Immature natural killer cell (primary cell): ENCODE results near the gene STEAP1B. TPM values are rescaled to one million over a fixed set of nuclear protein-coding genes. Genes with fewer than 3 reads are reported as not detected.
"Not testable (repeated sequence)": the region's sequence is repeated elsewhere in the genome, so short reads cannot be mapped to it uniquely, and the experiment has no call there.

ENCODE experiments used
- DNase-seq, 3 donors: peaks; one replicate each; pipeline ENCODE4 v3.0.0; 2022; ENCODE audit warnings: mixed read lengths in 1 of 3
- H3K27ac Mint-ChIP-seq, 6 donors: one replicate each; pipeline ENCODE4 v1.8.0; 2020; ENCODE audit warnings: mixed read lengths in 6 of 6, mild to moderate bottlenecking in 5 of 6, inconsistent platforms in 4 of 6, moderate library complexity in 3 of 6
- H3K27me3 Mint-ChIP-seq, 3 donors: one replicate each; pipeline ENCODE4 v1.8.0; 2020 to 2021; ENCODE audit warnings: low read depth in 3 of 3, mild to moderate bottlenecking in 3 of 3, mixed read lengths in 3 of 3, moderate library complexity in 3 of 3, inconsistent platforms in 1 of 3
- H3K36me3 Mint-ChIP-seq, 3 donors: one replicate each; pipeline ENCODE4 v1.8.0; 2020; ENCODE audit warnings: mixed read lengths in 3 of 3, inconsistent platforms in 2 of 3, mild to moderate bottlenecking in 2 of 3
- H3K4me1 Mint-ChIP-seq, 2 donors: one replicate each; pipeline ENCODE4 v1.8.0; 2020; ENCODE audit warnings: inconsistent platforms in 2 of 2, mild to moderate bottlenecking in 2 of 2, mixed read lengths in 2 of 2, moderate library complexity in 1 of 2
- H3K4me3 Mint-ChIP-seq, 5 donors: one replicate each; pipeline ENCODE4 v1.8.0; 2020; ENCODE audit warnings: mild to moderate bottlenecking in 5 of 5, mixed read lengths in 5 of 5, inconsistent platforms in 3 of 5, moderate library complexity in 3 of 5
- H3K9me3 Mint-ChIP-seq, 6 donors: one replicate each; pipeline ENCODE4 v1.8.0; 2020; ENCODE audit warnings: mild to moderate bottlenecking in 6 of 6, mixed read lengths in 6 of 6, inconsistent platforms in 4 of 6, moderate library complexity in 3 of 6
- polyA plus RNA-seq, 3 donors: library from polyadenylated mRNA; unstranded; fragments of 300-500 nt; fragmentation: Illumina TruSeq; gene quantifications; one replicate each; pipeline ENCODE4 v1.2.3, GENCODE V29; 2021

Gene STEAP1B
- polyA plus RNA-seq, 3 donors from 2014 or later, result not detected

DNA sequence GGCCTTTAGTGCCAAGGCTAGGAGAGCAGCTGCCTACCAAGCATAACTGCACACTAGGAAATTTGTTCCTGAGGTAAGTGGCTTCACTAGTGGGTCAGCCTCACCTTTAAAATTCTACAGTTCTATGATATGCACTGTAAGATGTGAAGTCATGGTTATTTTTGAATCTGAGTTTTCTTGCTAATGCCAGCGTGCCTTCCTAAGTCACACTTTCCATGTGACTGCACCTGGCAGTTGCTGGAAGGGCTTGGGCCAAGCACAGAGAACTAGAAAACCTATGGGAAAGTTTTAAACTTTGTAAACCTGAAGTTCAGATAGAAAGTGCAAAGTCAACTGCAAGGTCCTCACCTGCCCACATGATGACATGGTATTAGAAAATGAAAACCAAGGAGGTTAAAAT is 42.5 kb downstream of the STEAP1B start:
- Mint-ChIP-seq H3K4me3 (no peak overlapping the region), H3K9me3 (no peaks in the 10 kb centered on the region), H3K36me3 (no peaks in the 10 kb centered on the region), H3K27ac (no peak overlapping the region), H3K27me3 (peaks cover 2 to 13% (median 5%) of the 10 kb centered on the region in 3 donors), H3K4me1 (peaks cover 1 to 5% of the 10 kb centered on the region in 2 donors)
- DNase-seq, result no peak

DNA sequence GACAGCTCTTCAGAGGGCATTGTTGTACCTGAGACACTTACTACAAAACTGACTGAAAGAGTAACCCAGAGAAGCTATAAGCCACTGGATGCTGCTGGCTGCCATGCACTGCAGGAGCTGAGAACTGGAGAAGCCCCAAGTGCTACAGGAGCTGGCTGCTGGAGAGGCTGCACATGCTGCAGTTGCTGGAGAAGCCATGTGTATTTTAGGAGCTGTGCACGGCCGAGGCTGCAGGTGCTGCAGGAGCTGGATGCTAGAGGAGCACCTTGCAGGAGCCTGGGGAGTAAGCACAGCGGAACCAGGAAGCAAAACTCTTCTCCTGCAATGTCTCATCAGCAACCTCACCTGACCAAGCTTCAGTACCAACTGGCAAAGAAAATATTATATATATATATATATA is 45.5 kb downstream of the STEAP1B start:
- no peak overlapping the region for H3K27ac Mint-ChIP-seq

DNA sequence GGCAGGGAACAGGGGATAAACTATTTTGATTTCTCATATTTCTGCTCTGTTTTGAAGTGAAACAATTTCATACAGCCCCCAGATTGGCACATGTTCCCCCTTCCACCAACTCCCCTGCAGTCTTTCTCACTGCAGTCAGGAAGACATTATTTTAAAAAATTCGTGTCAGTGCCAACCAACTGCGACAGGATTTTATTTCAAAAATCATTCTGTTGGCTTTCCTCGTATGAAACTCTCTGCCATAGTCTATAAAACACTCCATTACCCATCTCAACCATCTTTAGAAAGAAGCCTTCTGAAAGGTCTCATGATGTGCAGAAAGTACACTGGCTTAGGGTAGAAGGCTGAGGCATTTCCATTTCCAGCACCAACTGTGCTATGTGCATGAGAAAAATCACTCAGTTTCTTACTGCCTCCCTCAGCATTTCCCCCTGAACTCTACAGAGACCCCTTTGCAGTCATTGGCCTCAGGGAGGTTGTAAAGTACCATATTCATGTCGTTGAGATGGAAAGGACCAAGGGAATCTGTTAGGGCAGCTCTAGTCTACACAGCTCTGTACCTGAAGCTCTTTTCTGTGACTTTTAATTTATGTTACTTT is 46.9 kb downstream of the STEAP1B start:
- no peaks in the 10 kb centered on the region for H3K36me3 Mint-ChIP-seq
- H3K27me3 Mint-ChIP-seq, result peaks cover 2 to 22% (median 4%) of the 10 kb centered on the region in 3 donors
- H3K4me1 Mint-ChIP-seq, result peaks cover 5 to 14% of the 10 kb centered on the region in 2 donors
- no peak overlapping the region for H3K27ac Mint-ChIP-seq
- H3K9me3 Mint-ChIP-seq, result no peaks in the 10 kb centered on the region
- DNase-seq, result no peak
- no peak overlapping the region for H3K4me3 Mint-ChIP-seq

More for the DNA sequence above, 45.5 kb downstream of the STEAP1B start:
- Mint-ChIP-seq H3K36me3 (no peaks in the 10 kb centered on the region), H3K4me1 (peaks cover 5 to 14% of the 10 kb centered on the region in 2 donors), H3K9me3 (no peaks in the 10 kb centered on the region), H3K4me3 (no peak overlapping the region), H3K27me3 (peaks cover 2 to 22% (median 4%) of the 10 kb centered on the region in 3 donors)
- DNase-seq, result no peak

DNA sequence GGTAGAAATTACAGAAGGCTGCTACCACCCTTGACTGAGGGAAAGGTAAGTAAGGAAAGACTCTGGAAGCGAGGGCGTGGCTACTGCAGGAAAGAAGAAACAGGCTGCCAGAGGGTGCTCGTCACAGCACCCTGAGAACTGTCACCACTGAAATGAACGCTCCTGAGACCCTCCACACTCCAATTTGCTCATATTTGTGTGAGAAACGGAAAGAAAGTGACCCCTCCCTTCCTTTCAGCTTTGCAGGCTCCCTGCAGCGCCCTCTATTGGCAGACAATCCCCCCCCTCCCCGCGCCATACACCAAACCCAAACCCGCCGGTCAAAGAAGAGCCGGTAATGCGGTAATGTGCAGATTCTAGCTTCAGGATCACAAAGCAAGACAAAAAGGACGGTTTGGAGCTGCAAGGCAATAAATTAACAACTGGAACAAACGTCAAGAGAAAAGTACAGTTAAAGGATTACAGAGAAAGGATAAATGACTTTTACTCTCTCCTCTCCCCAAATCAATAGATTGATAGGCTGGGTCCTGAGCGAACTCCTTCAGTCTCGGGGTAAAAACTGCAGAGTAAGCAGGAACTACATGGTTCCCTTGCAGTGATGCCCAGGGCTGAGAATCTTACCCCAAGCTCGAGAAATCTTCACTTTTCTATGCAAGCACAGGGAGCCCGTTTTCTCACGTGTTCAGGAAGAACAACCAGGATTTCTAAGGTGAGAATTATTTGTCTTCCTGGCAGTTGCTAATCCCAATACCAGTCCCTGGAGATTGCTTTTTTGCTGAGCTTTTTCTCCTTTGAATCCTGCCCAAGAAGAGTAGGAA is 47.6 kb downstream of the STEAP1B start:
- Mint-ChIP-seq H3K27me3 (peaks cover 1 to 22% (median 2%) of the 10 kb centered on the region in 3 donors), H3K27ac (no peak overlapping the region), H3K4me1 (peaks cover 5 to 14% of the 10 kb centered on the region in 2 donors), H3K9me3 (no peaks in the 10 kb centered on the region), H3K36me3 (no peaks in the 10 kb centered on the region), H3K4me3 (peak overlapping the region in 1 of 5 donors; percentile 25)
- DNase-seq, result peak; percentile 9 to 19 (median 16)

DNA sequence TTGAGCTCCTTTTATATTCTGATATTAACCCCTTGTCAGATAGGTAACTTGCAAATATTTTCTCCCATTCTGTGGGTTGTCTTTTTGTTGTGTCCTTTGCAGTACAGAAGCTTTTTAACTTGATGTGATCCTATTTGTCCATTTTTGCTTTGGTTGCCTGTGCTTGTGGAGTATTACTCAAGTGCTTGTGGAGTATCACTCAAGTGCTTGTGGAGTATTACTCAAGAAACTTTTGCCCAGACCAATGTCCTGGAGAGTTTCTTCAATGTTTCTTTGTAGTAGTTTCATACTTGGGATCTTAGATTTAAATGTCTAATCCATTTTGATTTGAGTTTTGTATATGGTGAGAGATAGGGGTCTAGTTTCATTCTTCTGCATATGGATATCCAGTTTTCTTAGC is 50.0 kb downstream of the STEAP1B start:
- not testable (repeated sequence) for H3K27ac Mint-ChIP-seq, DNase-seq, H3K36me3 Mint-ChIP-seq, H3K9me3 Mint-ChIP-seq, H3K4me3 Mint-ChIP-seq
- Mint-ChIP-seq H3K27me3 (peaks cover 1 to 20% (median 2%) of the 10 kb centered on the region in 3 donors), H3K4me1 (peaks cover 5 to 18% of the 10 kb centered on the region in 2 donors)

DNA sequence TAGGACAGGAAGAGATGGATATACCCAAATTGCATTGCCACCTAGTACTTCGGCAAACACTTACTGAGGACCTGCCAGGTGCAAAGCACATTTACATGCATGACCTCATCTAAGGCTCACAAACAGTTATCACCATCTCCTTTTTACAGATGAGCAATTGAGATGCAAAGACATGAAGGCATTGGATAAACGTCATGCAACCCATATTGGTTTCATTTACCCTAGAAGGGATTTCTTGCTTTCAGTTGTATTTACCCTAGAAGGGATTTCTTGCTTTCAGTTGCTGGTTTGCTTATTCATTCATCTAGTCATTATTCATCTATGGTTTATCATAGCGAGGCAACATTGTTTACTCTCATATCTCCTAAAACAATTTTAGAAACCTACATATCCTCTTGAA is 52.2 kb downstream of the STEAP1B start:
- Mint-ChIP-seq H3K4me1 (peaks cover 5 to 16% of the 10 kb centered on the region in 2 donors), H3K27ac (no peak overlapping the region), H3K4me3 (no peak overlapping the region), H3K27me3 (peaks cover 1 to 10% (median 3%) of the 10 kb centered on the region in 3 donors), H3K36me3 (no peaks in the 10 kb centered on the region), H3K9me3 (no peaks in the 10 kb centered on the region)
- no peak for DNase-seq

DNA sequence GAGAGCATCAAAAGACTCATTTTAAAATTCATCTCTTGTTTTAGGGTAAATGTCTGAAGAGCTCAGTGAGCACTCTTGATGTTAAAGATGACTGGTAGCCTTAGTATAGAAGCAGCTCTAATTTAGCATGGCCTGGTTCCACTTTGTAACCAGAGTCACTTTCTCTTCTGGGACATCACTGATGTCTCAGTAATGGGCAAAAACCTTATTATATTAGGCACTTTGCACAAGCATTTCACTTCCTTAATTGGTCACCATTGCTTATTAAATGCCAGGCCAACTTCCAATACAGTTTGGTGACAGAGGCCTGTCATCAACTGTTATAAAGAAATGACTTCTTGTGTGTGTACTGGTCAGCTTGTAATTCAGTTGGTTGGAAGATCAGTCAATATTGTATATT is 53.0 kb downstream of the STEAP1B start:
- Mint-ChIP-seq H3K9me3 (no peaks in the 10 kb centered on the region), H3K4me1 (peaks cover 0 to 11% of the 10 kb centered on the region in 2 donors), H3K4me3 (no peak overlapping the region), H3K27me3 (peaks cover 1 to 6% (median 3%) of the 10 kb centered on the region in 3 donors), H3K27ac (no peak overlapping the region), H3K36me3 (no peaks in the 10 kb centered on the region)
- DNase-seq, result no peak

DNA sequence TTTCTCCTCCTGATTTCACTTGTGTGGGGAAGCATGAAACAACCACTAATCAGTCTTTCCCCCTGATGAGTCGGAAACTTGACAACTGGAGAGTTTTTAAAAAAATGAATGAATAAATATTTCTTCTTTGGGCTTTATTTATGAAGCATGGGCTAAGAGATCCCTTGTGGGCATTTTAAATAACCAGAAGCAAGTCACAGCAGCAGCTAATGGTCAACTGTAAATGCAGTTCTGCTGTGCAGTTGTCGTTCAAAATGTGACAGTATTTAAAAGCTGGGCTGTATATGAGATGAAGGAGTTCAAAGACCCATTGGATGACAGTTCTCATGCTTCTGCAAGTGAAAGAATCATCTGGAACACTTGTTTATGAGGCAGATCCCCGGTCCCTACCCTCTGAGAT is 54.1 kb downstream of the STEAP1B start:
- Mint-ChIP-seq H3K36me3 (no peaks in the 10 kb centered on the region), H3K27me3 (peaks cover 3 to 8% (median 5%) of the 10 kb centered on the region in 3 donors), H3K4me3 (no peak overlapping the region), H3K4me1 (peaks cover 0 to 7% of the 10 kb centered on the region in 2 donors), H3K27ac (no peak overlapping the region), H3K9me3 (no peaks in the 10 kb centered on the region)
- DNase-seq, result no peak

DNA sequence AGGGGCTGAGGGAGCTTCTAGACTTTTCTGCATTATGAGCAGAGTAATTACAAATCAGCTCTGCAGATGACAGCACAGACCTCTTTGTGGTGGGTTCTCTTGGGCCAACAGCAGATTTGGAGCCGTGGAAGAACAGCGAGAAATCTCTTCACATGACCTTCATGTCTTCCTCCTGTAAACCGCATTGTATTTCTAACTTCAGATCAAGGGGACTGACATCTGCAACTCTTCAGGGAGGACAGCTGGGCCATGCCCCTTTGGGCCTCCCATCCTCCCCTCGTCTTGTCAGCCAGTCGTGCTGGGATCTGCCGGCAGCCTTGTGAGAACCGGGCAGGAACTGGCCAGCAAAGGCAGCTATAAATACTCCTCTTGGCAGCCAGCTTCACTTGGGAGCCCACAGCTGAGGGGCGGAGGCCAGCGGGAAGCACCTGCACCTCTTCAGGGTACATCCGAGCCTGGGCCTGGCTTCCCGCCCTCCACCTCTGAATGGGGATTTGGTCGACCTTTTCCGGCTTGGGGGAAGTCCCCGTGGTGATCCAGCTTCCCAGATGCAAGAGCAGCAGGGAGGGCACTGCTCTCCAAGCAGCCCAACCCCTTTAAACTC is 54.7 kb downstream of the STEAP1B start:
- DNase-seq, result no peak
- H3K27me3 Mint-ChIP-seq, result peaks cover 2 to 5% (median 5%) of the 10 kb centered on the region in 3 donors
- no peaks in the 10 kb centered on the region for H3K9me3 Mint-ChIP-seq
- H3K4me3 Mint-ChIP-seq, result no peak overlapping the region
- no peak overlapping the region for H3K27ac Mint-ChIP-seq
- no peaks in the 10 kb centered on the region for H3K36me3 Mint-ChIP-seq
- H3K4me1 Mint-ChIP-seq, result peaks cover 0 to 7% of the 10 kb centered on the region in 2 donors

DNA sequence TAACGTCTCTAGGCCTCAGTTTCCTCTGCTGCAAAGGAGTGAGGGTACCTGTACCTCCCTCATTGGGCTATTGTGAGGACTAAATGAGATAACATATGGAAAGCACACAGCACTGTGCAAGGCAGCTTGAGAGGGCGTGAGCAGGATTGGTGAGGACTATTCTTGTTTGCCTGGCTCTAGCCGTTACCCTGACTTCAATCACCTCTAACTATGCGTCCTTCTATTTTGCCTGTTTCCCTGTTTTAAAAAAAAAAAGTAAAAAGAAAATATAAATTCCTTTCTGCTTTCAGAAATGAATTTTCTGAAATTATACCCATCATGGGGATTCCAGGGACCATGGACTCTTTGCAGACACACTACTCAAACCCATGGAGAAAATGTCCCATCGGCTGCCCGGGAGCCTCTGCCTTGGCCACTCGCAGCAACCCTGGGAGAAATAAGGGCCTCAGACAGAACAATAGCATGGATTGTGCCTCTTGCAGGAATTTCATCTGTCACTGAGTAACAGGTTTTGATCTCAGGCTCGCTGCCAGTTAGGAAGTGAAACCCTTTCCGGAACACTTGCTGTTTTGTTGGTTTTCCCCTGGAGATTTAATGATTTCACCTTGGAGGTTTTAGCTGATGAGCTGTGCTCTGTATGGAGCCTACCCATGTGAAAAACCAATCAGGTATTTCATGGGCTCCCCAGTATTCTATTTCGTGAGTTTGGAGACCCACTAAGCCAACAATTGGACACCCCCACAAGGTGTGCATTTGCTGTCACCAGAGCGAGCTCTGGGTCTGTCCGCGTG is 55.6 kb downstream of the STEAP1B start:
- peaks cover 0 to 7% of the 10 kb centered on the region in 2 donors for H3K4me1 Mint-ChIP-seq
- DNase-seq, result no peak
- no peak overlapping the region for H3K27ac Mint-ChIP-seq
- no peaks in the 10 kb centered on the region for H3K9me3 Mint-ChIP-seq
- H3K4me3 Mint-ChIP-seq, result no peak overlapping the region
- no peaks in the 10 kb centered on the region for H3K36me3 Mint-ChIP-seq
- H3K27me3 Mint-ChIP-seq, result peaks cover 2 to 8% (median 5%) of the 10 kb centered on the region in 3 donors

DNA sequence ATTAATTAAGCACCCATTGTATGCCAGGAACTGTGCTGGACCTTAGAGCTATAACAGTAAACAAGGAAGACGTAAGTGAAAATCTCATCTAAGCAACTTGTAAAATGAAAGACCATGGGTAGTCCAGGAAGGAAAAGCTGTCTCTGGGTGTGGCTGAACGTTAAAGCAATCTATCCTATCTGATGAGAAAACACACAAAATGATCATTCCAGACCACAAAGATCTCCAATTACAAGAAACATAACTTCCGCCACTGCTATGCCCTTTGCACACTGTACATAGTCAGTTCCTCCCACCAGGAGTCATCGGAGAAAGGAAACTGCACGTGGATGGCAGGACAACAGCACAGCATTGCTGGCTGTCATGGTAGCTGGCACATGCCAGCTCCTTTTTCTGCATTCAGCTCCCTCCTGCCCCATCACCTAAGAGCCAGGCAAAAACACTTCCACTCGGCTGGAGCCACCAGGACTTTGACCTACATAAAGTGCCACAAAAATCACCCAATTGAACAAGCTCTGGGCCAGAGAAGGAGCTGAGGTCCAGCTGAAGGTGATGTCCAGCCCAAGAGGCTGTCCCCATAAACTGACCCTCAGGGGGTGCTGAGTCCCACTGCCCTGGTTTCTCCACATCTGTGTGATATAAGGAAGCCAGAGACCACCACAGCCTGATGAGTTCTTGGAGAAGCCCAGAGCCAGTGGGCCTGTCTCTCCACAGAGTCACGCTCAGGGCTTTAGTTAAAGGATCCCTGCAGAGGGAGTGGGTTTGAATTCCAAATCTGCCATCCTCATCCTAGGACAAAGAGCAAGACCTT is 56.4 kb downstream of the STEAP1B start:
- Mint-ChIP-seq H3K4me1 (peaks cover 0 to 7% of the 10 kb centered on the region in 2 donors), H3K36me3 (no peaks in the 10 kb centered on the region), H3K9me3 (no peaks in the 10 kb centered on the region), H3K27ac (no peak overlapping the region), H3K4me3 (no peak overlapping the region), H3K27me3 (peaks cover 2 to 8% (median 5%) of the 10 kb centered on the region in 3 donors)
- DNase-seq, result no peak

DNA sequence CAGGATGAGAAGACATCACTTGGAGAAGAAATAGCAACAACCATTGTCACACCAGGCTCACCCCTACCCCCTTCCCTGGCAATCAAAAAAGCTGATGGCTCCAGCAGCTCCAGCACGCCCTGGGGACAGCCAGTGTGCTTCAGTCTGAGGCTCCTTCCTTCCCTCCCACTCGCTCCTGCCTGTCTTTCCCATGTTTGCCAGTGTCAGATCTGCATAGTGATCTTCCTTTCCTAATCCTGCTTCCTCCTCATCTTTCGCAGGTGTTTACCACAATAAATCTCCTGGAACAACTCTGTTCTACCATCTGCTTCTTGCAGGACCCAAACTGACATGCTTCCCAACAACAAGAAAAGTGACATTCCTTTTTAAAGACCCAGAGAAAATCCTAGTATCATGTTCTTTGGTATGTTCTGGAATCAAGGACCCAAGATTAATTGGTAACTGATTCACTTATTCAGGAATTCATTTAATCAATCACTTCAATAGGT is 57.1 kb downstream of the STEAP1B start:
- no peak for DNase-seq
- H3K4me3 Mint-ChIP-seq, result no peak overlapping the region
- H3K9me3 Mint-ChIP-seq, result no peaks in the 10 kb centered on the region
- H3K27me3 Mint-ChIP-seq, result peaks cover 2 to 8% (median 5%) of the 10 kb centered on the region in 3 donors
- H3K27ac Mint-ChIP-seq, result no peak overlapping the region
- H3K36me3 Mint-ChIP-seq, result no peaks in the 10 kb centered on the region
- H3K4me1 Mint-ChIP-seq, result peaks cover 0 to 7% of the 10 kb centered on the region in 2 donors
